IPS DF 4.7 (cell line): ENCODE results near the gene MSANTD7.

Source experiments
- DNase-seq: peaks from one replicate; pipeline ENCODE4 v3.0.0-alpha.2; 2013; ENCODE audit warnings: low spot score; ENCODE audit errors: extremely low read depth

MSANTD7 gene

GRCh38 chr10:14880229-14880628 is 42.1 kb downstream of the MSANTD7 start:
- DNase-seq, result no peak

- no peak for DNase-seq
These were observed 46.0 kb downstream of the MSANTD7 start for GRCh38 chr10:14884082-14884481.
